MM.1S (cell line): ENCODE data around the gene CNPY1.

Experiments used
- DNase-seq: peaks from one replicate; pipeline ENCODE4 v3.0.0-alpha.2; 2015
- H2AFZ ChIP-seq: fragments of 300-600 bp; sonication (generic); 2 replicates; pipeline ENCODE4 v1.6.0; 2016; ENCODE audit warnings: antibody characterized with exemption, low read length
- H3F3A ChIP-seq: fragments of 300-600 bp; sonication (generic); 2 replicates; pipeline ENCODE4 v1.6.1; 2016; ENCODE audit warnings: mild to moderate bottlenecking, antibody characterized with exemption, low read length, moderate library complexity, mixed read lengths; ENCODE audit not compliant: insufficient read depth
- H3K27ac ChIP-seq: fragments of 300-600 bp; sonication (generic); 2 replicates; pipeline ENCODE4 v1.5.1; 2016; ENCODE audit warnings: mild to moderate bottlenecking, low read length
- H3K27me3 ChIP-seq: fragments of 300-600 bp; sonication (generic); replicated peaks from 2 replicates; pipeline ENCODE4 v1.6.0; 2016; ENCODE audit warnings: low read length; ENCODE audit not compliant: insufficient read depth
- H3K36me3 ChIP-seq: fragments of 300-600 bp; sonication (generic); replicated peaks from 2 replicates; pipeline ENCODE4 v1.6.1; 2016; ENCODE audit warnings: mild to moderate bottlenecking, low read length, mixed read lengths; ENCODE audit not compliant: insufficient read depth
- H3K4me1 ChIP-seq: fragments of 300-600 bp; sonication (generic); 2 replicates; pipeline ENCODE4 v1.6.1; 2016; ENCODE audit warnings: low read length, mixed read lengths
- H3K4me2 ChIP-seq: fragments of 300-600 bp; sonication (generic); 2 replicates; pipeline ENCODE4 v1.6.0; 2016; ENCODE audit warnings: low read depth, low read length
- H3K4me3 ChIP-seq: fragments of 300-600 bp; sonication (generic); 2 replicates; pipeline ENCODE4 v1.5.1; 2016; ENCODE audit warnings: low read length, mixed read lengths
- H3K79me2 ChIP-seq: fragments of 300-600 bp; sonication (generic); 2 replicates; pipeline ENCODE4 v1.6.1; 2016; ENCODE audit warnings: mixed run types, low read length, mixed read lengths
- H3K9ac ChIP-seq: fragments of 300-600 bp; sonication (generic); 2 replicates; pipeline ENCODE4 v1.6.1; 2016; ENCODE audit warnings: low read length, mixed read lengths
- H3K9me2 ChIP-seq: fragments of 300-600 bp; sonication (generic); replicated peaks from 2 replicates; pipeline ENCODE4 v1.6.1; 2016; ENCODE audit warnings: mild to moderate bottlenecking, low read length, mixed read lengths; ENCODE audit not compliant: insufficient read depth
- H3K9me3 ChIP-seq: fragments of 300-600 bp; sonication (generic); replicated peaks from 2 replicates; pipeline ENCODE4 v1.6.1; 2016; ENCODE audit warnings: mild to moderate bottlenecking, low read length, mixed read lengths; ENCODE audit not compliant: insufficient read depth
- H4K20me1 ChIP-seq: fragments of 300-600 bp; sonication (generic); 2 replicates; pipeline ENCODE4 v1.6.1; 2016; ENCODE audit warnings: mild to moderate bottlenecking, low read length, moderate library complexity, mixed read lengths; ENCODE audit not compliant: insufficient read depth
- EZH2 ChIP-seq: fragments of 300-600 bp; sonication (generic); optimal IDR thresholded peaks from 2 replicates; pipeline ENCODE3; 2017; ENCODE audit warnings: low read depth, mild to moderate bottlenecking, antibody characterized with exemption, low read length, mixed read lengths
- EZH2phosphoT487 ChIP-seq: fragments of 300-600 bp; sonication (generic); IDR thresholded peaks from 2 replicates; pipeline ENCODE4 v1.6.1; 2018; ENCODE audit warnings: antibody characterized with exemption, low read length
- TF ChIP-seq, protein P1 (sequence below): fragments of 300-600 bp; sonication (generic); IDR thresholded peaks from 2 replicates; pipeline ENCODE4 v1.5.1; 2016; ENCODE audit warnings: antibody characterized with exemption, low read length, mixed read lengths

Gene CNPY1

DNA sequence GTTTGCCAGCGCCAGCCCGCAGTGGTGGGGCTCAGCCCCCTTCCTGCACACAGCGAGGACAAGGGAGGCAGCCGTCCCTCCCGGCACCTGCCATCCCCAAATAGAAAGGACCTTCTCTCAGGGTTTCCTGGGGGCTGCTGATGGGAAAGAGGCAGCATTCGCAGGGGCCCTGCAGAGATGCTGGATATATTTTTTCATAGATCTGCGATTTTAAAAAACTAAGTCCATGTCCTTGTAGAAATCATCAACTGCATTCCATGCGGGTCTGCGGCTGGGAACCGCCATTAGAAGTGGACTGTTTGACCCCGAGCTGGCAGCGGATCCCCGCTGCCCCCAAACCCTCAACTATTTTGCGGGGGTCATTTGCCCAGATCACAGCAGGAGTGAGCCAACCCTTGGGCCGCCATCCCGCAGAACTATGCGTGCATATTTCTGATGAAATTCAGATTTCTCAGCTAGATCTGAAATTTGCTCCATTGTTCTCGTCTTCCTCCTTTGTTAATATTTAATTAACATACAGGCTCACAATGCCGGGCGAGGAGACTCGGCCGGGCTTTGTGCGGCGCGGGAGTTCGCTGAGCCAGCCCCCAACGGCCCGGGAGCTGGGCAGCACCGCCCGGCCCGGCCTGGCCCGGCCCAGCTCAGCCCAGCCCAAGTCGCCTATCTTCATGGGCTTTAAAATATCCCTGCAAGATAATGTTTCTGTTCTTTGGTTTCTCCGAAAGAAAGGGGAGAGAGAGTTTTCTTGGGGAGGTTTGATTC lies 86.5 kb downstream of the CNPY1 start:
- Histone ChIP-seq H3K4me3 (no peak overlapping the region), H3K4me2 (no peak overlapping the region), H3K27ac (no peak overlapping the region), H3K9me2 (no peaks in the 10 kb centered on the region), H3K9ac (no peak overlapping the region), H3K27me3 (peaks cover 78% of the 10 kb centered on the region), H3K4me1 (no peaks in the 10 kb centered on the region), H4K20me1 (no peaks in the 10 kb centered on the region), H3K79me2 (no peaks in the 10 kb centered on the region), H2AFZ (no peak overlapping the region), H3K9me3 (no peaks in the 10 kb centered on the region; the same call in 1 of the 2 replicates), H3K36me3 (no peaks in the 10 kb centered on the region), H3F3A (no peaks in the 10 kb centered on the region)
- no peak for DNase-seq
- TF ChIP-seq EZH2phosphoT487, result no peak
- TF ChIP-seq EZH2, result no peak

GRCh38 chr7:155458878-155459699 lies 87.3 kb downstream of the CNPY1 start:
- DNase-seq, result no peak
- H4K20me1 ChIP-seq, result no peaks in the 10 kb centered on the region
- no peaks in the 10 kb centered on the region for H3K9me2 ChIP-seq
- H3K36me3 ChIP-seq, result no peaks in the 10 kb centered on the region
- H3K4me2 ChIP-seq, result no peak overlapping the region
- no peaks in the 10 kb centered on the region; the same call in 1 of the 2 replicates for H3K9me3 ChIP-seq
- TF ChIP-seq EZH2phosphoT487 (no peak), EZH2 (no peak)
- TF ChIP-seq, protein P1, sequence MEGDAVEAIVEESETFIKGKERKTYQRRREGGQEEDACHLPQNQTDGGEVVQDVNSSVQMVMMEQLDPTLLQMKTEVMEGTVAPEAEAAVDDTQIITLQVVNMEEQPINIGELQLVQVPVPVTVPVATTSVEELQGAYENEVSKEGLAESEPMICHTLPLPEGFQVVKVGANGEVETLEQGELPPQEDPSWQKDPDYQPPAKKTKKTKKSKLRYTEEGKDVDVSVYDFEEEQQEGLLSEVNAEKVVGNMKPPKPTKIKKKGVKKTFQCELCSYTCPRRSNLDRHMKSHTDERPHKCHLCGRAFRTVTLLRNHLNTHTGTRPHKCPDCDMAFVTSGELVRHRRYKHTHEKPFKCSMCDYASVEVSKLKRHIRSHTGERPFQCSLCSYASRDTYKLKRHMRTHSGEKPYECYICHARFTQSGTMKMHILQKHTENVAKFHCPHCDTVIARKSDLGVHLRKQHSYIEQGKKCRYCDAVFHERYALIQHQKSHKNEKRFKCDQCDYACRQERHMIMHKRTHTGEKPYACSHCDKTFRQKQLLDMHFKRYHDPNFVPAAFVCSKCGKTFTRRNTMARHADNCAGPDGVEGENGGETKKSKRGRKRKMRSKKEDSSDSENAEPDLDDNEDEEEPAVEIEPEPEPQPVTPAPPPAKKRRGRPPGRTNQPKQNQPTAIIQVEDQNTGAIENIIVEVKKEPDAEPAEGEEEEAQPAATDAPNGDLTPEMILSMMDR, result no peak
- no peaks in the 10 kb centered on the region for H3F3A ChIP-seq
- no peak overlapping the region for H3K27ac ChIP-seq
- peaks cover 78% of the 10 kb centered on the region for H3K27me3 ChIP-seq
- no peak overlapping the region for H3K9ac ChIP-seq
- no peaks in the 10 kb centered on the region for H3K79me2 ChIP-seq
- H3K4me1 ChIP-seq, result no peaks in the 10 kb centered on the region
- H2AFZ ChIP-seq, result no peak overlapping the region
- H3K4me3 ChIP-seq, result no peak overlapping the region

GRCh38 chr7:155458111-155458877 lies 88.1 kb downstream of the CNPY1 start, which contains the start of gene EN2:
Gene EN2 (plus strand): TSS chr7:155458129. CDS start chr7:155458378, 249 bp downstream.
- Histone ChIP-seq H3K4me2 (no peak within 1 kb of the TSS), H3K79me2 (no peaks in the 10 kb centered on the region), H3K4me1 (no peaks in the 10 kb centered on the region), H3K27ac (no peak within 1 kb of the TSS), H3K9ac (no peak within 1 kb of the TSS), H3F3A (no peaks in the 10 kb centered on the region), H3K27me3 (peaks cover 77% of the 10 kb centered on the region), H3K36me3 (no peaks in the 10 kb centered on the region), H3K4me3 (no peak within 1 kb of the TSS), H2AFZ (no peak within 1 kb of the TSS), H3K9me3 (no peaks in the 10 kb centered on the region; the same call in 1 of the 2 replicates), H4K20me1 (no peaks in the 10 kb centered on the region), H3K9me2 (no peaks in the 10 kb centered on the region)
- TF ChIP-seq, protein P1, result no peak
- DNase-seq, result no peak
